Ovary (tissue), 3 donors: ENCODE measurements around the gene OR4E2.

Experiments
- CTCF ChIP-seq, 3 donors: fragments of 450-650 bp in 2 of 3; fragments of 200-600 bp in 1 of 3; IDR thresholded peaks; one replicate each; pipeline versions ENCODE4 v1.5.1 to v1.8.0; 2016 to 2022; ENCODE audit warnings: antibody characterized with exemption in 3 of 3, mild to moderate bottlenecking in 1 of 3
- EP300 ChIP-seq: sonication (generic); formaldehyde crosslinking; IDR thresholded peaks from one replicate; pipeline ENCODE4 v1.6.1; 2017; ENCODE audit warnings: antibody characterized with exemption
- donor health status: DM: no; HTN: no; CAD: no.

GRCh38 chr14:21654215-21654614 lies 580 bp downstream of the OR4E2 start:
- no peak for TF ChIP-seq CTCF (IDR thresholded peaks at IDR 0.05)
- TF ChIP-seq EP300: no peak
